K562 (cell line): ENCODE measurements around the gene PRSS1. TPM values are rescaled to one million over a fixed set of nuclear protein-coding genes. Genes with fewer than 3 reads are reported as not detected.

Source experiments
- ATAC-seq: fragments of 200-7000 bp; cut with Tn5 transposase; 3 replicates; pipeline ENCODE4 v1.9.1; 2020; ENCODE audit warnings: moderate library complexity
- BruUV-seq: library from RNA; stranded (reverse); fragments of 400-500 nt; replicated peaks from 2 replicates; lab custom pipeline; 2021; lab: Mats Ljungman, UMichigan
- CTCF ChIA-PET: fragments of 300-600 bp; formaldehyde crosslinking; extraction: SDS; loops from one replicate; lab custom pipeline; 2021; ENCODE audit warnings: low intra/inter-chr PET ratio; lab: Yijun Ruan, JAX
- POLR2A ChIA-PET: fragments of 300-600, 350-650 bp; sonication (Branson Sonifier 250); formaldehyde crosslinking; extraction: SDS; loops from one replicate; lab custom pipeline; 2021; ENCODE audit warnings: antibody characterized with exemption, inconsistent platforms; lab: Yijun Ruan, JAX
- DNase-seq, 4 experiments: peaks; one replicate each; pipeline versions ENCODE4 v3.0.0 to v3.0.0-alpha.2; 2011 to 2018; ENCODE audit warnings: low spot score in 3 of 4, mixed read lengths in 3 of 4; ENCODE audit errors: extremely low read depth in 1 of 4
- FAIRE-seq: peaks from 2 replicates; lab custom pipeline; 2011; peaks lifted over from hg19 to GRCh38; lab: Jason Lieb, UNC
- H2AFZ ChIP-seq: 2 replicates; pipeline ENCODE4 v1.6.0; 2011; ENCODE audit warnings: low read depth, low read length, control low read depth, inconsistent platforms
- H3K27ac ChIP-seq: fragments of 200-600 bp; 3 replicates; pipeline ENCODE4 v1.8.0; 2011; ENCODE audit warnings: low read depth, mild to moderate bottlenecking, control low read depth, inconsistent platforms, low read length, moderate library complexity, mixed read lengths; ENCODE audit errors: extremely low read depth
- H3K27me3 ChIP-seq, 2 experiments: fragments of 300-600 bp in 1 of 2; 2 replicates in 1 of 2; 3 replicates in 1 of 2; pipeline versions ENCODE4 v1.6.0 to v1.8.0; 2011; ENCODE audit warnings: inconsistent platforms in 2 of 2, low read length in 2 of 2, mild to moderate bottlenecking in 1 of 2, mixed read lengths in 1 of 2, moderate library complexity in 1 of 2; ENCODE audit not compliant: control insufficient read depth in 2 of 2, insufficient read depth in 2 of 2
- H3K36me3 ChIP-seq: fragments of 300-600 bp; 3 replicates; pipeline ENCODE4 v1.8.0; 2011; ENCODE audit warnings: mild to moderate bottlenecking, low read length, inconsistent platforms; ENCODE audit not compliant: control insufficient read depth, insufficient read depth
- H3K4me1 ChIP-seq, 2 experiments: fragments of 200-600 bp in 1 of 2; replicated peaks in 1 of 2; 2 replicates in 1 of 2; 3 replicates in 1 of 2; pipeline versions ENCODE4 v1.5.1 to v1.8.0; 2011; ENCODE audit warnings: inconsistent platforms in 2 of 2, low read length in 2 of 2, mild to moderate bottlenecking in 1 of 2, mixed read lengths in 1 of 2, moderate library complexity in 1 of 2; ENCODE audit not compliant: control insufficient read depth in 2 of 2, insufficient read depth in 2 of 2
- H3K4me2 ChIP-seq: 2 replicates; pipeline ENCODE4 v1.6.1; 2011; ENCODE audit warnings: low read length, control low read depth, inconsistent platforms, mixed read lengths; ENCODE audit not compliant: insufficient read depth
- H3K4me3 ChIP-seq: fragments of 200-600 bp; sonication (generic), shearing (Covaris generic); 2 replicates; pipeline ENCODE4 v1.5.1; 2016; ENCODE audit warnings: control low read depth, inconsistent platforms
- H3K79me2 ChIP-seq: fragments of 200-600 bp; 3 replicates; pipeline ENCODE4 v1.8.0; 2011; ENCODE audit warnings: low read length, inconsistent platforms; ENCODE audit not compliant: control insufficient read depth, insufficient read depth
- H3K9ac ChIP-seq, 2 experiments: 2 replicates each; pipeline versions ENCODE4 v1.6.0 to v1.6.1; 2011; ENCODE audit warnings: low read depth in 2 of 2, low read length in 2 of 2, control low read depth in 1 of 2, inconsistent platforms in 1 of 2, mild to moderate bottlenecking in 1 of 2, mixed read lengths in 1 of 2; ENCODE audit not compliant: insufficient read depth in 1 of 2
- H3K9me1 ChIP-seq: one replicate; pipeline ENCODE4 v1.6.0; 2011; ENCODE audit warnings: inconsistent platforms, mild to moderate bottlenecking, low read length, moderate library complexity; ENCODE audit not compliant: control insufficient read depth, insufficient read depth
- H3K9me3 ChIP-seq: replicated peaks from 2 replicates; pipeline ENCODE4 v1.5.1; 2011; ENCODE audit warnings: low read depth, low read length, inconsistent platforms; ENCODE audit not compliant: control insufficient read depth, insufficient read depth
- H4K20me1 ChIP-seq: replicated peaks from 2 replicates; pipeline ENCODE4 v1.6.1; 2011; ENCODE audit warnings: low read length, inconsistent platforms, mixed read lengths; ENCODE audit not compliant: control insufficient read depth, insufficient read depth
- ATF7 ChIP-seq: fragments of 450-650 bp; IDR thresholded peaks from 2 replicates; pipeline ENCODE4 v1.7.1; 2014; ENCODE audit warnings: mild to moderate bottlenecking, moderate library complexity
- CBX3 ChIP-seq, 2 experiments: IDR thresholded peaks; 1 replicate in 1 of 2; 2 replicates in 1 of 2; pipeline ENCODE4 v1.6.1; 2012; ENCODE audit warnings: inconsistent platforms in 2 of 2, low read length in 2 of 2, borderline replicate concordance in 1 of 2, control low read depth in 1 of 2
- CREB1 ChIP-seq, 2 experiments: sonication (generic) in 1 of 2; formaldehyde crosslinking in 1 of 2; IDR thresholded peaks; 2 replicates each; pipeline versions ENCODE4 v1.6.1 to v1.8.0; 2012 to 2022; ENCODE audit warnings: inconsistent platforms in 1 of 2, mild to moderate bottlenecking in 1 of 2, missing genetic modification reagents in 1 of 2, moderate library complexity in 1 of 2
- CTCFL ChIP-seq: IDR thresholded peaks from 2 replicates; pipeline ENCODE4 v1.6.1; 2011; ENCODE audit warnings: borderline replicate concordance, low read depth, mild to moderate bottlenecking, moderate library complexity, low read length; ENCODE audit not compliant: insufficient read depth, poor library complexity, severe bottlenecking
- NFE2 ChIP-seq: IDR thresholded peaks from 2 replicates; pipeline ENCODE4 v1.6.1; 2014; ENCODE audit warnings: antibody characterized with exemption, low read depth
- POLR2H ChIP-seq: IDR thresholded peaks from 2 replicates; pipeline ENCODE4 v1.6.1; 2016; ENCODE audit warnings: missing genetic modification characterization, low read depth, mild to moderate bottlenecking, control low read depth, missing compliant biosample characterization, moderate library complexity
- ZNF316 ChIP-seq: fragments of 450-650 bp; IDR thresholded peaks from 2 replicates; pipeline ENCODE4 v1.6.1; 2016
- WGBS: fragments of 100-300 bp; shearing (Covaris generic); methylation state at CpG from one replicate; pipeline ENCODE4 v1.1.6; 2016; ENCODE audit warnings: low coverage, mixed read lengths; ENCODE audit not compliant: insufficient coverage; ENCODE audit errors: missing lambda C conversion rate; 5-methylcytosine and 5-hydroxymethylcytosine counted together
- in situ Hi-C: fragments of 300-500 bp; cut with MboI; formaldehyde crosslinking; loops from 4 replicates; pipeline ENCODE4 v1.15.0; 2018; ENCODE audit warnings: inconsistent platforms, mixed read lengths
- intact Hi-C: fragments of 100-400 bp; cut with micrococcal nuclease; formaldehyde crosslinking; loops from 2 replicates; pipeline ENCODE4 v1.14.2; 2022
- polyA plus RNA-seq, 8 experiments: library from polyadenylated mRNA; depleted of rRNA in 4 of 8; stranded (reverse) in 5 of 8; unstranded in 3 of 8; fragments of >200 nt; fragmentation: Nextera tagmentation in 2 of 8; fragmentation: Illumina TruSeq in 1 of 8; extraction: Ambion mirVana in 2 of 8; extraction: Trizol in 1 of 8; gene quantifications; 2 replicates each; pipeline versions ENCODE4 v1.2.1 to v1.2.3, GENCODE V29; 2011 to 2014; ENCODE audit warnings: inconsistent platforms in 1 of 8, missing spikeins in 1 of 8
- total RNA-seq, 7 experiments: library from RNA; depleted of rRNA in 6 of 7; stranded (reverse); fragments of >200 nt in 6 of 7; fragmentation: Illumina TruSeq in 2 of 7; extraction: Trizol in 2 of 7; gene quantifications; 2 replicates each; pipeline versions ENCODE4 v1.2.1 to v1.2.3, GENCODE V29; 2011 to 2021; ENCODE audit warnings: low replicate concordance in 1 of 7
- TF ChIP-seq, protein P1 (sequence below), 2 experiments: fragments of 450-650 bp; conservative IDR thresholded peaks; 2 replicates each; pipeline ENCODE4 v1.6.1; 2017; ENCODE audit warnings: mild to moderate bottlenecking in 2 of 2, moderate library complexity in 2 of 2
- TF ChIP-seq, protein P2 (sequence below): sonication (generic); formaldehyde crosslinking; IDR thresholded peaks from 2 replicates; pipeline ENCODE4 v1.8.1; 2023; ENCODE audit warnings: missing genetic modification reagents, mild to moderate bottlenecking, borderline replicate concordance
- TF ChIP-seq, protein P3 (sequence below), 3 experiments: IDR thresholded peaks in 2 of 3; conservative IDR thresholded peaks in 1 of 3; 2 replicates each; pipeline ENCODE4 v1.5.1; 2011 to 2012; ENCODE audit warnings: low read length in 3 of 3, mild to moderate bottlenecking in 3 of 3, control low read depth in 2 of 3, improper control_type of control experiment in 1 of 3, inconsistent platforms in 1 of 3, low read depth in 1 of 3, mixed read lengths in 1 of 3, moderate library complexity in 1 of 3; ENCODE audit not compliant: insufficient read depth in 2 of 3

Gene PRSS1
- total and polyA plus RNA-seq, 9 of the 15 experiments (the other 6 are each of a cell fraction or from before 2014, with no cell fraction given), result 0.07 to 6.6 (median 0.20) TPM; not detected in 6

DNA sequence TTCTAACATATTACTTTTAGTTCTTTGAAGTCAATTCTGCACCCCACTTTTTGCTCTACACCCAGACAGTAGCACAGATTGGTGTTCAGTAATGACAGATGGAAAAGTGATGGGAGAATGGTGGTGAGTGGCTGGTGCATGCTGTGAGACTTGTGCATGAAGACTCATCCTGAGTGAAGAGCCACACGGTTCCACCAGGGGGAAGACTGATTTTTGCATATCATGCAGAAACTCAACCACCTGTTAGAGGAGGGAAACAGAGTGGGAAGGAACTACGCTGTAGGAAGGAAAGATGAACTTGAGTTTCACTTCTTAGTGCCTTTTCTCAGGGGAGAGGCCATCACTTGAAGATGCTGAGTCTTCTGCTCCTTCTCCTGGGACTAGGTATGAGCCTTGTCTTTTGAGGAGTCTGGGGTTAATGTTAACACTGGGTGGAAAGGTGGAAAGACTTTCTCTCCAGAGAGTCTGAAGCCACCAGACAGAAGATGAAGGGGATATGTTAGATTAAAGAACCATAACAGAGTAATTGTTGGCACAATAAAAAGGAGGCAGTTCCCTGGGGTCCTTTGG is 9.3 kb upstream of the PRSS1 start:
- ChIA-PET CTCF (no interaction called here), POLR2A (no interaction called here)
- Histone ChIP-seq H3K4me1 (no peaks in the 10 kb centered on the region), H3K9ac (no peak overlapping the region), H3K9me1 (no peaks in the 10 kb centered on the region), H2AFZ (no peak overlapping the region), H3K36me3 (no peaks in the 10 kb centered on the region), H4K20me1 (no peaks in the 10 kb centered on the region), H3K27ac (no peak overlapping the region), H3K27me3 (peaks cover 0 to 6% of the 10 kb centered on the region in 2 experiments; a peak in 1 of 5 replicates), H3K4me3 (no peak overlapping the region), H3K9me3 (no peaks in the 10 kb centered on the region), H3K4me2 (no peak overlapping the region), H3K79me2 (no peaks in the 10 kb centered on the region)
- intact Hi-C loops (no loop called here), in situ Hi-C loops (no loop called here)
- DNase-seq (peak in 1 of 4 experiments; percentile 13), ATAC-seq (peak; percentile 85), FAIRE-seq (peak; percentile 66)
- no TSS peak for BruUV-seq
- WGBS, result 0% methylated on average over 2 of the region's 2 CpGs
- TF ChIP-seq, protein P1, sequence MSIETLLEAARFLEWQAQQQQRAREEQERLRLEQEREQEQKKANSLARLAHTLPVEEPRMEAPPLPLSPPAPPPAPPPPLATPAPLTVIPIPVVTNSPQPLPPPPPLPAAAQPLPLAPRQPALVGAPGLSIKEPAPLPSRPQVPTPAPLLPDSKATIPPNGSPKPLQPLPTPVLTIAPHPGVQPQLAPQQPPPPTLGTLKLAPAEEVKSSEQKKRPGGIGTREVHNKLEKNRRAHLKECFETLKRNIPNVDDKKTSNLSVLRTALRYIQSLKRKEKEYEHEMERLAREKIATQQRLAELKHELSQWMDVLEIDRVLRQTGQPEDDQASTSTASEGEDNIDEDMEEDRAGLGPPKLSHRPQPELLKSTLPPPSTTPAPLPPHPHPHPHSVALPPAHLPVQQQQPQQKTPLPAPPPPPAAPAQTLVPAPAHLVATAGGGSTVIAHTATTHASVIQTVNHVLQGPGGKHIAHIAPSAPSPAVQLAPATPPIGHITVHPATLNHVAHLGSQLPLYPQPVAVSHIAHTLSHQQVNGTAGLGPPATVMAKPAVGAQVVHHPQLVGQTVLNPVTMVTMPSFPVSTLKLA (conservative IDR thresholded peaks at IDR 0.05), result no peak
- TF ChIP-seq, protein P2, sequence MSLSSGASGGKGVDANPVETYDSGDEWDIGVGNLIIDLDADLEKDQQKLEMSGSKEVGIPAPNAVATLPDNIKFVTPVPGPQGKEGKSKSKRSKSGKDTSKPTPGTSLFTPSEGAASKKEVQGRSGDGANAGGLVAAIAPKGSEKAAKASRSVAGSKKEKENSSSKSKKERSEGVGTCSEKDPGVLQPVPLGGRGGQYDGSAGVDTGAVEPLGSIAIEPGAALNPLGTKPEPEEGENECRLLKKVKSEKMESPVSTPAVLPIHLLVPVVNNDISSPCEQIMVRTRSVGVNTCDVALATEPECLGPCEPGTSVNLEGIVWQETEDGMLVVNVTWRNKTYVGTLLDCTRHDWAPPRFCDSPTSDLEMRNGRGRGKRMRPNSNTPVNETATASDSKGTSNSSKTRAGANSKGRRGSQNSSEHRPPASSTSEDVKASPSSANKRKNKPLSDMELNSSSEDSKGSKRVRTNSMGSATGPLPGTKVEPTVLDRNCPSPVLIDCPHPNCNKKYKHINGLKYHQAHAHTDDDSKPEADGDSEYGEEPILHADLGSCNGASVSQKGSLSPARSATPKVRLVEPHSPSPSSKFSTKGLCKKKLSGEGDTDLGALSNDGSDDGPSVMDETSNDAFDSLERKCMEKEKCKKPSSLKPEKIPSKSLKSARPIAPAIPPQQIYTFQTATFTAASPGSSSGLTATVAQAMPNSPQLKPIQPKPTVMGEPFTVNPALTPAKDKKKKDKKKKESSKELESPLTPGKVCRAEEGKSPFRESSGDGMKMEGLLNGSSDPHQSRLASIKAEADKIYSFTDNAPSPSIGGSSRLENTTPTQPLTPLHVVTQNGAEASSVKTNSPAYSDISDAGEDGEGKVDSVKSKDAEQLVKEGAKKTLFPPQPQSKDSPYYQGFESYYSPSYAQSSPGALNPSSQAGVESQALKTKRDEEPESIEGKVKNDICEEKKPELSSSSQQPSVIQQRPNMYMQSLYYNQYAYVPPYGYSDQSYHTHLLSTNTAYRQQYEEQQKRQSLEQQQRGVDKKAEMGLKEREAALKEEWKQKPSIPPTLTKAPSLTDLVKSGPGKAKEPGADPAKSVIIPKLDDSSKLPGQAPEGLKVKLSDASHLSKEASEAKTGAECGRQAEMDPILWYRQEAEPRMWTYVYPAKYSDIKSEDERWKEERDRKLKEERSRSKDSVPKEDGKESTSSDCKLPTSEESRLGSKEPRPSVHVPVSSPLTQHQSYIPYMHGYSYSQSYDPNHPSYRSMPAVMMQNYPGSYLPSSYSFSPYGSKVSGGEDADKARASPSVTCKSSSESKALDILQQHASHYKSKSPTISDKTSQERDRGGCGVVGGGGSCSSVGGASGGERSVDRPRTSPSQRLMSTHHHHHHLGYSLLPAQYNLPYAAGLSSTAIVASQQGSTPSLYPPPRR (CRISPR knock-in tag), result 0 out of 2 replicates have a peak, but pooled peaks have one; percentile 65
- TF ChIP-seq, protein P3, sequence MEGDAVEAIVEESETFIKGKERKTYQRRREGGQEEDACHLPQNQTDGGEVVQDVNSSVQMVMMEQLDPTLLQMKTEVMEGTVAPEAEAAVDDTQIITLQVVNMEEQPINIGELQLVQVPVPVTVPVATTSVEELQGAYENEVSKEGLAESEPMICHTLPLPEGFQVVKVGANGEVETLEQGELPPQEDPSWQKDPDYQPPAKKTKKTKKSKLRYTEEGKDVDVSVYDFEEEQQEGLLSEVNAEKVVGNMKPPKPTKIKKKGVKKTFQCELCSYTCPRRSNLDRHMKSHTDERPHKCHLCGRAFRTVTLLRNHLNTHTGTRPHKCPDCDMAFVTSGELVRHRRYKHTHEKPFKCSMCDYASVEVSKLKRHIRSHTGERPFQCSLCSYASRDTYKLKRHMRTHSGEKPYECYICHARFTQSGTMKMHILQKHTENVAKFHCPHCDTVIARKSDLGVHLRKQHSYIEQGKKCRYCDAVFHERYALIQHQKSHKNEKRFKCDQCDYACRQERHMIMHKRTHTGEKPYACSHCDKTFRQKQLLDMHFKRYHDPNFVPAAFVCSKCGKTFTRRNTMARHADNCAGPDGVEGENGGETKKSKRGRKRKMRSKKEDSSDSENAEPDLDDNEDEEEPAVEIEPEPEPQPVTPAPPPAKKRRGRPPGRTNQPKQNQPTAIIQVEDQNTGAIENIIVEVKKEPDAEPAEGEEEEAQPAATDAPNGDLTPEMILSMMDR (IDR thresholded peaks at IDR 0.05 in 2 of 3, conservative IDR thresholded peaks at IDR 0.05 in 1 of 3; ENCODE audit: insufficient read depth in 2 of 3, low read depth in 1 of 3, low read length in 3 of 3), result peak; percentile 25 to 47 (median 33); a peak in 4 of 6 replicates
- TF ChIP-seq CBX3 (IDR thresholded peaks at IDR 0.05; ENCODE audit: borderline replicate concordance in 1 of 2, low read length in 2 of 2) (no peak), NFE2 (peak; percentile 56), ATF7 (no peak), POLR2H (tag) (no peak), ZNF316 (peak; percentile 80), CTCFL (peak; percentile 49), CREB1 (IDR thresholded peaks at IDR 0.05) (no peak), CREB1 (CRISPR knock-in tag; IDR thresholded peaks at IDR 0.05) (no peak)
